AG04449 (cell line): Measurements from ENCODE around the gene COL5A1.

Source experiments
- CTCF ChIA-PET: fragments of 350-600 bp; formaldehyde crosslinking; extraction: SDS; loops from one replicate; lab custom pipeline; 2021; ENCODE audit warnings: antibody characterized with exemption; lab: Yijun Ruan, JAX
- POLR2A ChIA-PET: fragments of 400-600, 350-600 bp; formaldehyde crosslinking; extraction: SDS; loops from one replicate; lab custom pipeline; 2020; ENCODE audit warnings: antibody characterized with exemption, inconsistent platforms; lab: Yijun Ruan, JAX
- DNase-seq: peaks from one replicate; pipeline ENCODE4 v3.0.0-alpha.2; 2010; ENCODE audit warnings: low read depth, low spot score
- H3K4me3 ChIP-seq: 2 replicates; pipeline ENCODE4 v1.5.1; 2011; ENCODE audit warnings: low read depth, mild to moderate bottlenecking, control low read depth, low read length
- TF ChIP-seq, protein P1 (sequence below): IDR thresholded peaks from one replicate; pipeline ENCODE4 v1.5.1; 2011; ENCODE audit warnings: mild to moderate bottlenecking, moderate library complexity, low read length, control low read depth, inconsistent platforms; ENCODE audit not compliant: insufficient read depth; ENCODE audit errors: missing control alignments

Gene COL5A1

DNA sequence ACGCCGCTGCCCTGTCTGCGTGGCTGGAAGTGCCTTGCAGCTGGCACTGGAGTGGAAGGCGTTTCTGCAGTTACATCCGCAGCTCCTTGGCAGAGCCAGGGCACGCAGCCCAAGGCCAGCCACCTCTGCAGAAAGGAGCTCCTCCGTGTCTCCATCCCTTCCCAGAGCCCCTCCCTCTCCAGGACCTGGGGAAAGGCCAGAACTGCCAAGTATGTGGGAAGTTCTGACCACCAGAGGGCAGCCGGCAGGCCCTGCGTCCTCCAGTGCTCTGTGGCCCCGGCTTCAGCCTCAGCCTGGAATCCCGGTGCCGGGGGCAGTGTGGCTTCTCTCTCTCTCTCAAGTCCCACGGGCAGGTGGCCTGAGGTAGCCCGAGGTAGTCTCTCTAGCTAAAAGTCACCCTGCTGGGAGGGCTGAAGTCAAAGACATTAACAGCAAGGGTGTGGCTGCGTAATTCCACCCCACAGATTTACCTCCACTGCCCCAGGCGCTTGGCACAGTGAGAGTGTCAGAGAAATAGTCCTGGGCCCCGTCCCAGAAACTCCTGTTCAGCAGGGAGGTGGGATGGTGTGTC is 137.3 kb downstream of the COL5A1 start:
- TF ChIP-seq, protein P1, sequence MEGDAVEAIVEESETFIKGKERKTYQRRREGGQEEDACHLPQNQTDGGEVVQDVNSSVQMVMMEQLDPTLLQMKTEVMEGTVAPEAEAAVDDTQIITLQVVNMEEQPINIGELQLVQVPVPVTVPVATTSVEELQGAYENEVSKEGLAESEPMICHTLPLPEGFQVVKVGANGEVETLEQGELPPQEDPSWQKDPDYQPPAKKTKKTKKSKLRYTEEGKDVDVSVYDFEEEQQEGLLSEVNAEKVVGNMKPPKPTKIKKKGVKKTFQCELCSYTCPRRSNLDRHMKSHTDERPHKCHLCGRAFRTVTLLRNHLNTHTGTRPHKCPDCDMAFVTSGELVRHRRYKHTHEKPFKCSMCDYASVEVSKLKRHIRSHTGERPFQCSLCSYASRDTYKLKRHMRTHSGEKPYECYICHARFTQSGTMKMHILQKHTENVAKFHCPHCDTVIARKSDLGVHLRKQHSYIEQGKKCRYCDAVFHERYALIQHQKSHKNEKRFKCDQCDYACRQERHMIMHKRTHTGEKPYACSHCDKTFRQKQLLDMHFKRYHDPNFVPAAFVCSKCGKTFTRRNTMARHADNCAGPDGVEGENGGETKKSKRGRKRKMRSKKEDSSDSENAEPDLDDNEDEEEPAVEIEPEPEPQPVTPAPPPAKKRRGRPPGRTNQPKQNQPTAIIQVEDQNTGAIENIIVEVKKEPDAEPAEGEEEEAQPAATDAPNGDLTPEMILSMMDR = peak; percentile 59
- no peak for DNase-seq
- POLR2A ChIA-PET = no interaction called here
- CTCF ChIA-PET = interaction anchor here (0.7 to 4.7 kb wide), 11 partner anchors 8 to 632 kb away, joined by 3 to 28 read pairs (median 6); no protein-coding TSS in a partner anchor
- no peak overlapping the region for H3K4me3 ChIP-seq

DNA sequence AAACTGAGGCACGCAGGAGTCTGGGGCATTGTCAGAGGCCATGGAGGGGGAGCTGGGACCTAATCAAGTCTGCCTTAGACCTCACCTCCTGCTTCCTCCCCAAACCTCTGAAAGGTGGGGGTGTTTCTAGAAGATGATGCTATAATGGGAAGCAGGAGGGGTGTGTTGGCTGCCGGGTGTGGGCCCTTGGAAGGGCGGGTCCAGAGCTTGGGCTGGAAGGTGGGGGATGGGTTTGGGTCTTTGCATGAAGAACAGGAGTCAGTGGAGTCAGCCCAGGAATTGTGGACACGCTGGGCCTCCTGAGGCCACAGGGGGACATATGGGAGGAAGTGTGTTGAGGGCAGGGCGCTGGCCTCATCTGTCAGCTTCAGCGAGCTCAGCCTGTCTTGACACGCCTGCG is 138.0 kb downstream of the COL5A1 start:
- H3K4me3 ChIP-seq = no peak overlapping the region
- POLR2A ChIA-PET = no interaction called here
- no peak for DNase-seq
- CTCF ChIA-PET = interaction anchor here (1.1 to 4.7 kb wide), 6 partner anchors 8 to 331 kb away, joined by 3 to 28 read pairs (median 4); no protein-coding TSS in a partner anchor
- TF ChIP-seq, protein P1 = no peak

DNA sequence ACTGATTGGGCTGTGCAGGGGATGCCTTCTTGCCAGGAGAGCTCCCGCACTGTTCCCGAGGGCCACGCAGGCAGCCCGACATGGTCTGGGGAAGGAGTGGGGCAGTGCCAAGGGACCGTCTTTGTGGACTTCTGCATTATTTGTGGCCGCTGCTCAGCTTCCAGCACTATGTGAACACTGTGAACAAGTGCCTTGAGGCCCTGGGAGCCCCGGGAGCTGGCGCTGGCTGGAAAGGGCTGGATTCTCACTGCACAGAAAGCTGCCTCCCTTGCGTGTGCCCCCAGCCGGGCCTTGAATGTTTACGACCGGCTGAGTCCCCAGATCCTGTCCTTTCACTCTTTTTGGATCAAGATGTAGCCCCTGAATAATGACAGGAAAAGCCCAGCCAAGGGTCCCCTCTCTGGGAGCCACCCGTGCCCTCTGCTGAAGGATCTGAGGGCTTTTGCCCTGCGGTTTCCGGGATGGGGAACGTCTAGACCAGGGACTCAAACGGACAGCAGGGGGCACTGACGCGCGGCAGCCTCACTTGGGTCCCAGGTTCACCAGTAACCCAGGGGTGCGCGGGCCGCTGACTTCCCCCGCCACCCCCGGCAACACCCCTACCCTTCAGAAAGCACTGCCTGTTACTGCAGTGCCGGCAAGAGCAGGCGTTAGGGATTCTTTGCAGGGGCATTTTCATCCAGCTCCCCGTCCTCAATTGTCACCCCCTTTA is 140.1 kb downstream of the COL5A1 start:
- no peak for DNase-seq
- ChIA-PET CTCF (interaction anchor here (0.9 to 1.4 kb wide), 5 partner anchors 9 to 19 kb away, joined by 3 to 4 read pairs (median 3); no protein-coding TSS in a partner anchor), POLR2A (no interaction called here)
- H3K4me3 ChIP-seq = no peak overlapping the region
- TF ChIP-seq, protein P1 = peak; percentile 39

DNA sequence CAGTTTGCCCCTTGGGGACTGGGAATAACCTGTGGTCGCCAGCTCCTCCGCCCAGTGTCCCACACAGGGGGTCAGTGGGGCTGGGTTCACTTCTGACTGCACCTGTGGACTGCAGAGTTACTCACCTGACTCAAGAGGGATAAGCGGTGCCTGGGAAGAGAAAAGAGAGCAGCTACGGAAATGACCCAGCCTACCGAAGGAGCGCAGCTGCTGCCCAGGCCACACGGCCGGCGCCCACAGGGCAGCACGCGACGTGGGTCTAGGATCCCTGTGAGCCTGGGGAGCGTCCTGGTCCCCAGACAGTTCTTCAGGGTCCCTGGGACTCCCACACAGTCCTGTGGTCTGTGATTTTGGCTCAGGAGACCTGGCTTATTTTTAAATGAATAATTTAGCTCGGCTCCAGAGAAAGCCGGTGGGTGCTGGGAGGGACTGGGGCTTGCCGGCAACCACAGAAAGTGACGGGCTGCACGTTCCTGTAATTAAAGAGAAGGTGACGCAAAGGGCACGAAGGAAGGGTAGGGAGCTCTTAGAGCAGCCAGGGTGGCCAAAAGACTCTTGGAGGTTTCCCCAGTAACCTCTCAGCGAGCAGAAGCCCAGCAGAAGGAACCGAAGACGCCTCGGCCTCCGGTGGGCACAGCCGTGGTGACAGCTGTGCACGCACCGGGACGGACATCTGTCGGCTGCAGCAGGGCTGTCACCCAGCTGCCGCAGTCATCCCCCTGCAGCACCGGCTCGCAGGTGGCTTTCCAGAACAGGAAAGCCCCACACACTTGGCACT is 141.5 kb downstream of the COL5A1 start:
- POLR2A ChIA-PET = no interaction called here
- H3K4me3 ChIP-seq = no peak overlapping the region
- no peak for DNase-seq
- CTCF ChIA-PET = interaction anchor here (1.0 to 2.3 kb wide), 6 partner anchors 8 to 335 kb away, joined by 3 to 7 read pairs (median 4); no protein-coding TSS in a partner anchor
- TF ChIP-seq, protein P1 = no peak

DNA sequence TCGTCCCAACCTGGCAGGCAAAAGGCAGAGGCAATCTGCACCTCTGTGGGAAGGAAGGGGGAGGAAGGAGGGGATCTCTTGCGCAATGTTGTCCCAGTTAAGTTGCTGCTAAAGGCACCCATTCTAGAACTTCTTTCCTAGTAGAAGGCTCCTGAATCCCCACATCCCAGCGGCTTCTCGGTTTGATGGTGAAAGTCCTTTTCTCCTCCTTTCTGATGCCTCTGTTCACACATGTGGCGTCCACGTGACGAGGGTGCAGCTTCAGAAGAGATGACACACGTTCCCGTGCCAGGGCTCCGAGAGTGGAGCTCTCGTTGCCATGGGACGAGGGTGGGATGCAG is 142.1 kb downstream of the COL5A1 start:
- TF ChIP-seq, protein P1 = no peak
- H3K4me3 ChIP-seq = no peak overlapping the region
- POLR2A ChIA-PET = no interaction called here
- DNase-seq = no peak
- CTCF ChIA-PET = interaction anchor here (1.0 to 2.3 kb wide), 4 partner anchors 12 to 336 kb away, joined by 3 to 7 read pairs (median 4); no protein-coding TSS in a partner anchor
